Endothelial cell of umbilical vein (primary cell): Measurements from ENCODE around the gene ADAMTS12. TPM values are rescaled to one million over a fixed set of nuclear protein-coding genes. Genes with fewer than 3 reads are reported as not detected.

Experiments
- BruUV-seq: library from RNA; stranded (reverse); fragments of 400-500 nt; replicated peaks from 2 replicates; lab custom pipeline; 2021; lab: Mats Ljungman, UMichigan
- CTCF ChIA-PET: fragments of 300-600, 350-600 bp; sonication (Branson Sonifier 250); formaldehyde crosslinking; loops from one replicate; lab custom pipeline; 2021; ENCODE audit warnings: antibody characterized with exemption, inconsistent platforms; lab: Charles Lee
- POLR2A ChIA-PET: fragments of 300-600, 350-600 bp; sonication (Branson Sonifier 250); formaldehyde crosslinking; loops from one replicate; lab custom pipeline; 2021; ENCODE audit warnings: antibody characterized with exemption, inconsistent platforms; lab: Charles Lee
- DNase-seq: peaks from one replicate; pipeline ENCODE4 v3.0.0-alpha.2; 2011; ENCODE audit warnings: low read depth, low spot score
- FAIRE-seq: peaks from 2 replicates; lab custom pipeline; 2011; peaks lifted over from hg19 to GRCh38; lab: Jason Lieb, UNC
- H2AFZ ChIP-seq: 2 replicates; pipeline ENCODE4 v1.6.0; 2012; ENCODE audit warnings: low read depth, low read length, control low read depth, inconsistent platforms
- H3K27ac ChIP-seq: 2 replicates; pipeline ENCODE4 v1.5.1; 2011; ENCODE audit warnings: low read depth, mild to moderate bottlenecking, control low read depth, low read length, moderate library complexity; ENCODE audit not compliant: insufficient read depth
- H3K27me3 ChIP-seq, 2 experiments: 2 replicates each; pipeline versions ENCODE4 v1.6.0 to v1.6.1; 2011; ENCODE audit warnings: low read length in 2 of 2, mixed read lengths in 1 of 2; ENCODE audit not compliant: control insufficient read depth in 2 of 2, insufficient read depth in 2 of 2
- H3K36me3 ChIP-seq, 2 experiments: 2 replicates in 1 of 2; 3 replicates in 1 of 2; pipeline ENCODE4 v1.5.1; 2011; ENCODE audit warnings: low read length in 2 of 2, mild to moderate bottlenecking in 1 of 2, moderate library complexity in 1 of 2; ENCODE audit not compliant: control insufficient read depth in 2 of 2, insufficient read depth in 2 of 2; ENCODE audit errors: extremely low read depth in 1 of 2
- H3K4me1 ChIP-seq: 3 replicates; pipeline ENCODE4 v1.5.1; 2011; ENCODE audit warnings: mild to moderate bottlenecking, low read length; ENCODE audit not compliant: control insufficient read depth, insufficient read depth; ENCODE audit errors: extremely low read depth
- H3K4me2 ChIP-seq: 2 replicates; pipeline ENCODE4 v1.6.1; 2011; ENCODE audit warnings: low read length, control low read depth, mixed read lengths; ENCODE audit not compliant: insufficient read depth
- H3K4me3 ChIP-seq, 3 experiments: fragments of 200-600 bp in 1 of 3; sonication (generic), shearing (Covaris generic) in 1 of 3; replicated peaks in 1 of 3; 2 replicates each; pipeline ENCODE4 v1.5.1; 2011 to 2016; ENCODE audit warnings: control low read depth in 3 of 3, low read length in 3 of 3, mild to moderate bottlenecking in 2 of 3, inconsistent platforms in 1 of 3, low read depth in 1 of 3, moderate library complexity in 1 of 3; ENCODE audit not compliant: insufficient read depth in 1 of 3
- H3K79me2 ChIP-seq: 2 replicates; pipeline ENCODE4 v1.6.0; 2012; ENCODE audit warnings: low read length, inconsistent platforms; ENCODE audit not compliant: control insufficient read depth, insufficient read depth
- H3K9ac ChIP-seq: replicated peaks from 2 replicates; pipeline ENCODE3; 2011; ENCODE audit warnings: low read length, control low read depth; ENCODE audit not compliant: insufficient read depth; ENCODE audit errors: extremely low read depth
- H3K9me1 ChIP-seq: replicated peaks from 3 replicates; pipeline ENCODE4 v1.6.0; 2011; ENCODE audit warnings: mild to moderate bottlenecking, low read length; ENCODE audit not compliant: control insufficient read depth, insufficient read depth; ENCODE audit errors: extremely low read depth
- H3K9me3 ChIP-seq: replicated peaks from 2 replicates; pipeline ENCODE4 v1.5.1; 2012; ENCODE audit warnings: low read length, inconsistent platforms; ENCODE audit not compliant: control insufficient read depth, insufficient read depth
- H4K20me1 ChIP-seq: replicated peaks from 2 replicates; pipeline ENCODE3; 2011; ENCODE audit warnings: mild to moderate bottlenecking, low read length; ENCODE audit not compliant: control insufficient read depth, insufficient read depth; ENCODE audit errors: extremely low read depth
- CTCF ChIP-seq, 2 donors: IDR thresholded peaks; 1 replicate in 1 of 2; 2 replicates in 1 of 2; pipeline ENCODE4 v1.5.1; 2011; ENCODE audit warnings: low read length in 2 of 2, mild to moderate bottlenecking in 2 of 2, moderate library complexity in 2 of 2, control low read depth in 1 of 2, inconsistent platforms in 1 of 2, low read depth in 1 of 2; ENCODE audit not compliant: insufficient read depth in 1 of 2; ENCODE audit errors: extremely low read depth in 1 of 2
- EZH2 ChIP-seq: IDR thresholded peaks from 2 replicates; pipeline ENCODE4 v1.6.1; 2012; ENCODE audit warnings: borderline replicate concordance, low read depth, mild to moderate bottlenecking, moderate library complexity, low read length, inconsistent platforms; ENCODE audit not compliant: severe bottlenecking
- FOS ChIP-seq: IDR thresholded peaks from 2 replicates; pipeline ENCODE4 v1.6.1; 2011; ENCODE audit warnings: mild to moderate bottlenecking, low read length, moderate library complexity, borderline replicate concordance; ENCODE audit not compliant: insufficient read depth
- GATA2 ChIP-seq: IDR thresholded peaks from 2 replicates; pipeline ENCODE4 v1.7.0; 2011; ENCODE audit warnings: low read depth, mild to moderate bottlenecking, moderate library complexity, mixed read lengths, low read length; ENCODE audit not compliant: insufficient read length, insufficient read depth
- JUN ChIP-seq: IDR thresholded peaks from 2 replicates; pipeline ENCODE4 v1.6.1; 2011; ENCODE audit warnings: borderline replicate concordance, low read depth; ENCODE audit not compliant: insufficient read length, insufficient read depth
- MAX ChIP-seq: IDR thresholded peaks from 2 replicates; pipeline ENCODE4 v1.6.1; 2011; ENCODE audit not compliant: insufficient read depth, insufficient read length
- MYC ChIP-seq: IDR thresholded peaks from one replicate; pipeline ENCODE4 v1.6.1; 2011; ENCODE audit warnings: mild to moderate bottlenecking, low read depth, low read length
- POLR2AphosphoS5 ChIP-seq: IDR thresholded peaks from 2 replicates; pipeline ENCODE4 v1.6.1; 2012; ENCODE audit warnings: low read depth, mild to moderate bottlenecking, control low read depth, low read length, moderate library complexity; ENCODE audit not compliant: insufficient read depth
- dilution Hi-C: fragments of 300-500 bp; cut with MboI; formaldehyde crosslinking; loops from one replicate; pipeline ENCODE4 v1.15.0; 2019; ENCODE audit warnings: low sequenced_read_pairs; ENCODE audit not compliant: extremely low pct_ligation_motif_present
- intact Hi-C: fragments of 100-400 bp; cut with micrococcal nuclease; formaldehyde crosslinking; loops from one replicate; pipeline ENCODE4 v1.10.0; 2022
- polyA plus RNA-seq, 4 experiments: library from polyadenylated mRNA; depleted of rRNA in 3 of 4; stranded (reverse) in 3 of 4; unstranded in 1 of 4; fragments of >200 nt; gene quantifications; 2 replicates each; pipeline versions ENCODE4 v1.2.1 to v1.2.3, GENCODE V29; 2011 to 2012; ENCODE audit warnings: missing spikeins in 1 of 4
- total RNA-seq: library from RNA; stranded (reverse); gene quantifications from 2 replicates; pipeline ENCODE4 v1.2.3, GENCODE V29; 2021

ADAMTS12 gene
- total and polyA plus RNA-seq, 2 donors (not counting 3 experiments of a cell fraction or from before 2014, with no cell fraction given), result 0.88 TPM; not detected in 1

- Histone ChIP-seq H4K20me1 (no peaks in the 10 kb centered on the region), H3K79me2 (no peaks in the 10 kb centered on the region), H3K9ac (no peak overlapping the region), H3K36me3 (no peaks in the 10 kb centered on the region), H3K4me2 (peak overlapping the region; percentile 10), H3K4me3 (no peak overlapping the region), H2AFZ (peak overlapping the region; percentile 7), H3K9me1 (no peaks in the 10 kb centered on the region), H3K9me3 (no peaks in the 10 kb centered on the region), H3K27me3 (no peaks in the 10 kb centered on the region), H3K4me1 (peaks cover 54% of the 10 kb centered on the region), H3K27ac (peak overlapping the region; percentile 61)
- ChIA-PET CTCF (no interaction called here), POLR2A (no interaction called here)
- TF ChIP-seq MYC (no peak), MAX (no peak), FOS (peak; percentile 25), EZH2 (no peak)
- peak; percentile 9 for DNase-seq
- intact Hi-C loops, result no loop called here
- dilution Hi-C loops, result no loop called here
- FAIRE-seq, result peak; percentile 50
- BruUV-seq, result no TSS peak
Measured at GRCh38 chr5:33810491-33811120, 81.2 kb downstream of the ADAMTS12 start.

GRCh38 chr5:33809936-33810335 lies 81.9 kb downstream of the ADAMTS12 start:
- intact Hi-C loops, result no loop called here
- Histone ChIP-seq H3K36me3 (no peaks in the 10 kb centered on the region), H3K9me3 (no peaks in the 10 kb centered on the region), H3K79me2 (no peaks in the 10 kb centered on the region), H3K4me2 (peak overlapping the region; percentile 10), H3K4me1 (peaks cover 54% of the 10 kb centered on the region), H3K4me3 (no peak overlapping the region), H3K9me1 (no peaks in the 10 kb centered on the region), H3K9ac (peak overlapping the region; percentile 10), H3K27me3 (no peaks in the 10 kb centered on the region), H3K27ac (peak overlapping the region; percentile 61), H2AFZ (peak overlapping the region; percentile 19), H4K20me1 (no peaks in the 10 kb centered on the region)
- DNase-seq (no peak), FAIRE-seq (no peak)
- no TSS peak for BruUV-seq
- ChIA-PET POLR2A (no interaction called here), CTCF (no interaction called here)
- dilution Hi-C loops, result no loop called here
- TF ChIP-seq JUN, result no peak
- TF ChIP-seq FOS, result no peak
- TF ChIP-seq CTCF (IDR thresholded peaks at IDR 0.05; ENCODE audit: extremely low read depth in 1 of 2, insufficient read depth in 1 of 2, low read depth in 1 of 2, low read length in 2 of 2), result no peak
- no peak for TF ChIP-seq GATA2
- no peak for TF ChIP-seq EZH2
- TF ChIP-seq POLR2AphosphoS5, result no peak
- TF ChIP-seq MYC, result no peak
- no peak for TF ChIP-seq MAX
